GM12892 (cell line): ENCODE results near the gene PHF24.
"Not testable (repeated sequence)": the region's sequence is repeated elsewhere in the genome, so short reads cannot be mapped to it uniquely, and the experiment has no call there.

Experiments used
- DNase-seq: peaks from one replicate; pipeline ENCODE4 v3.0.0; 2011; ENCODE audit not compliant: insufficient read length
- FAIRE-seq: peaks from 2 replicates; lab custom pipeline; 2011; peaks lifted over from hg19 to GRCh38; lab: Jason Lieb, UNC
- POLR2A ChIP-seq: IDR thresholded peaks from 2 replicates; pipeline ENCODE4 v1.6.1; 2011; ENCODE audit warnings: low read depth, low read length, control low read depth
- POLR2AphosphoS5 ChIP-seq: IDR thresholded peaks from 2 replicates; pipeline ENCODE4 v1.6.1; 2011; ENCODE audit warnings: low read depth, low read length, control low read depth
- TAF1 ChIP-seq: IDR thresholded peaks from 2 replicates; pipeline ENCODE4 v1.6.1; 2011; ENCODE audit warnings: low read depth, mild to moderate bottlenecking, control low read depth, low read length, borderline replicate concordance

Gene PHF24

GRCh38 chr9:35000535-35001284 is 42.6 kb downstream of the PHF24 start:
- DNase-seq (no peak), FAIRE-seq (no peak)
- TF ChIP-seq POLR2A, result no peak
- TF ChIP-seq TAF1, result no peak
- no peak for TF ChIP-seq POLR2AphosphoS5

GRCh38 chr9:35001285-35001677 is 43.2 kb downstream of the PHF24 start:
- FAIRE-seq, result peak; percentile 40
- TF ChIP-seq POLR2AphosphoS5 (no peak), POLR2A (no peak), TAF1 (no peak)
- DNase-seq, result no peak

GRCh38 chr9:35001803-35002502 is 43.9 kb downstream of the PHF24 start:
- TF ChIP-seq TAF1 (no peak), POLR2A (no peak), POLR2AphosphoS5 (no peak)
- DNase-seq (no peak), FAIRE-seq (peak; percentile 38)

- no peak for TF ChIP-seq POLR2A
- TF ChIP-seq POLR2AphosphoS5, result no peak
- no peak for TF ChIP-seq TAF1
- FAIRE-seq, result no peak
- no peak for DNase-seq
Measured at GRCh38 chr9:35002623-35003022, 44.5 kb downstream of the PHF24 start.

GRCh38 chr9:35004299-35004698 is 46.2 kb downstream of the PHF24 start:
- not testable (repeated sequence) for FAIRE-seq, DNase-seq

- TF ChIP-seq POLR2A (no peak), TAF1 (no peak), POLR2AphosphoS5 (no peak)
- no peak for FAIRE-seq
Measured at GRCh38 chr9:35010351-35010958, 52.4 kb downstream of the PHF24 start.

GRCh38 chr9:35014517-35014916 is 56.4 kb downstream of the PHF24 start:
- DNase-seq (no peak), FAIRE-seq (no peak)
- no peak for TF ChIP-seq POLR2AphosphoS5
- TF ChIP-seq POLR2A, result no peak
- TF ChIP-seq TAF1, result no peak

More at GRCh38 chr9:35010351-35010958, 52.4 kb downstream of the PHF24 start:
- no peak for DNase-seq

- FAIRE-seq, DNase-seq: not testable (repeated sequence)
Measured at GRCh38 chr9:35023443-35023842, 65.4 kb downstream of the PHF24 start.

GRCh38 chr9:35026671-35027070 is 68.6 kb downstream of the PHF24 start:
- TF ChIP-seq POLR2A (no peak), TAF1 (no peak), POLR2AphosphoS5 (no peak)
- DNase-seq, result no peak
- FAIRE-seq, result no peak

- no peak for TF ChIP-seq POLR2AphosphoS5
- no peak for TF ChIP-seq TAF1
- no peak for TF ChIP-seq POLR2A
- DNase-seq, result no peak
- no peak for FAIRE-seq
Measured at GRCh38 chr9:35027374-35027773, 69.3 kb downstream of the PHF24 start.

GRCh38 chr9:35027860-35028259 is 69.8 kb downstream of the PHF24 start:
- TF ChIP-seq TAF1, result no peak
- TF ChIP-seq POLR2A, result no peak
- no peak for TF ChIP-seq POLR2AphosphoS5
- DNase-seq, result no peak
- no peak for FAIRE-seq

GRCh38 chr9:35028341-35028740 is 70.3 kb downstream of the PHF24 start:
- no peak for TF ChIP-seq TAF1
- TF ChIP-seq POLR2AphosphoS5, result no peak
- no peak for TF ChIP-seq POLR2A
- FAIRE-seq (no peak), DNase-seq (no peak)
